ENCODE data around the gene SH3RF3.

Gene SH3RF3

DNA sequence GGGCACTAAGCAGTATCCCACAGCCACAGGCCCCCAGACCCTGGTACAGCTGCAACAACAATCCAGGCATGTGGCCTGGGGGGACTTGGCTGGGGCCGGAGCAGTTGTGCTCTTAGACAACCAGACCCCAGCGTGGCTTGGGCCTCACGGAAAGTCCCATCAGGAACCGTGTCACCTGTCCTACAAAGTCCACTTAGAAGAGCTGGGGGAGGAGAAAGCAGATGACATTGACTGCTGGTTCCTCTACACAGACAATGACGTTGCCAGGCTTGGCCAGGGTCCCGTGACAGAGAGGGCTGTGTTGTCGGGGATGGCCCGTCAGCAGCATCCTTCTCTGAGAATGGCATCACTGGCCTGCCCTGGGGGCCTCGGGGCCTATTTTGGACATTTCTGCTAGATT is 360.3 kb downstream of the SH3RF3 start:
- no peaks in the 10 kb centered on the region for H3K36me3 ChIP-seq (replicated peaks in 1 of 2; ENCODE audit: control insufficient read depth in 2 of 2, insufficient read depth in 2 of 2, low read length in 2 of 2)
- no peak overlapping the region for H3K4me3 ChIP-seq (ENCODE audit: low read length in 2 of 2)
- H3K79me1 ChIP-seq (ENCODE audit: low read depth, low read length), result peaks cover 5% of the 10 kb centered on the region
- H3K27me3 ChIP-seq (ENCODE audit: control insufficient read depth in 3 of 3, insufficient read depth in 3 of 3, low read depth in 1 of 3, low read length in 3 of 3), result peaks cover 0 to 4% (median 0%) of the 10 kb centered on the region in 3 experiments
- H3K4me1 ChIP-seq (ENCODE audit: control insufficient read depth in 2 of 2, insufficient read depth in 1 of 2, low read depth in 1 of 2, low read length in 2 of 2), result no peaks in the 10 kb centered on the region
- H4K8ac ChIP-seq (ENCODE audit: low read depth, low read length), result no peak overlapping the region
- no peak overlapping the region for H2AK5ac ChIP-seq (ENCODE audit: low read depth, low read length)
- no peak overlapping the region for H3K23ac ChIP-seq (ENCODE audit: low read depth, low read length, poor library complexity)
- DNase-seq (ENCODE audit: low spot score), result no peak
- H3K4ac ChIP-seq (ENCODE audit: low read length), result no peak overlapping the region
- no peak overlapping the region for H2BK120ac ChIP-seq (ENCODE audit: low read depth, low read length)
- no peak overlapping the region for H2BK5ac ChIP-seq (ENCODE audit: low read length)
- H3K18ac ChIP-seq (ENCODE audit: low read length), result peak overlapping the region; percentile 13
- no peak overlapping the region for H3K4me2 ChIP-seq (ENCODE audit: insufficient read depth, low read length, poor library complexity, severe bottlenecking)
- H3K27ac ChIP-seq (replicated peaks; ENCODE audit: low read length), result no peak overlapping the region
- H3K14ac ChIP-seq (ENCODE audit: low read length), result no peak overlapping the region
- H2AFZ ChIP-seq (ENCODE audit: low read length), result no peak overlapping the region
- no peak overlapping the region for H3K9ac ChIP-seq (ENCODE audit: low read depth, low read length, poor library complexity)
- no peak overlapping the region for H2BK12ac ChIP-seq (ENCODE audit: low read length)
- H3K9me3 ChIP-seq (replicated peaks in 1 of 2; ENCODE audit: control insufficient read depth in 2 of 2, insufficient read depth in 1 of 2, low read depth in 1 of 2, low read length in 2 of 2), result no peaks in the 10 kb centered on the region
- WGBS, 2 donors (ENCODE audit: extremely low coverage in 2 of 2, insufficient read length in 2 of 2, insufficient replicate concordance in 1 of 2), result no CpG with 5 or more reads among the region's 9 CpGs
- no peak overlapping the region for H2BK15ac ChIP-seq (ENCODE audit: low read length)
- no peak overlapping the region for H4K91ac ChIP-seq (ENCODE audit: low read depth, low read length, poor library complexity)

DNA sequence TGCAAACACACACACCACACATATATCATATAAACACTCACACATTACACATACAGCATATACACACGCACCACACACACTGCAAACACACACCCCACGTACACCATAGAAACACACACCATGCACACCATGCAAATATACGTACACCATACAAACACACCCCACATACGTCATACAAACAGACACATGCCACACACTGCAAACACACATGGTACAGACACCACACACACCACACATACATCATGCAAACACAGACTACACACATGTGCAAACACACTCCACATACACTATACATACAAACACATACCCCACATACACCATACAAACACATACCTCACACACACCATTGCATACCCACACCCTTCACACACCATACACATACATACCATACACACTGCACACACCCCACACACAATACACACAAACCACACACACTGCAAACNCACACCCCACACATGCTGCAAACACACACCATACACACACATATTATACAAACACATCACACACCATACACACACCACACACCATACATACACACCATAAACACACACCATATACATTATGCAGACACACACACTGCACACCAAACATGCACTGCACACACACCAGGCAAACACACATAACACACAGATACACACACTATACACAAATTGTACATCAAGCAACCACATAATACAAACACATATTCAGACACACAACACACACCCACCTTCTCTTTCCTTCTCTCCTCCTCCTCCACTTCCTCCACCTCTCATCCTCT is 364.4 kb downstream of the SH3RF3 start:
- WGBS, 2 donors (ENCODE audit: extremely low coverage in 2 of 2, insufficient read length in 2 of 2, insufficient replicate concordance in 1 of 2), result 100% methylated on average over 2 of the region's 4 CpGs; no CpG with 5 or more reads in 1 of the 2 donors
- no peak overlapping the region for H3K27ac ChIP-seq (replicated peaks; ENCODE audit: low read length)

DNA sequence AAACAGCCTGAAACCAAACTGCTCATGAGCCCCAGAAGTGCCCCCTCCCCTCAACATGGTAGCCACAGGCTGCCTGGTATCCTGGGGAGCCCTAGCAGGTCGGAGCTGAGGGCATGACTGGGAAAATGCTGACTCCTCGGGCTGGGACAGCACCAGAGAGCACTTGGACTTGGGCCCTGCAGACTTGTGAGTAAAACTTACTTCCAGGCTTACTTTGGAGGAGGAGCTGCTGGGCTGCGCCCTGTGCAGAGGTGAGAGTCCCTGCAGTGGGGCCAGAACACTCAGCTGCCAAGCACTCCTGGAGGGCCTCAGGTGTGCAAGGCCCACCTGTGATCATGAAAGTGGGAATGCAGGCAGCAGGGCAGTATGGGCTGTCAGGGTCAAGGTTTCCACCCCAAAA is 365.3 kb downstream of the SH3RF3 start:
- no peak overlapping the region for H3K23ac ChIP-seq (ENCODE audit: low read depth, low read length, poor library complexity)
- no CpG with 5 or more reads among the region's 3 CpGs for WGBS, 2 donors (ENCODE audit: extremely low coverage in 2 of 2, insufficient read length in 2 of 2, insufficient replicate concordance in 1 of 2)

More for the DNA sequence above, 364.4 kb downstream of the SH3RF3 start:
- peak overlapping the region; percentile 1 for H3K23ac ChIP-seq (ENCODE audit: low read depth, low read length, poor library complexity)
- H3K4ac ChIP-seq (ENCODE audit: low read length), result no peak overlapping the region
- H3K9ac ChIP-seq (ENCODE audit: low read depth, low read length, poor library complexity), result no peak overlapping the region
- H2BK120ac ChIP-seq (ENCODE audit: low read depth, low read length), result no peak overlapping the region
- peaks cover 5% of the 10 kb centered on the region for H3K79me1 ChIP-seq (ENCODE audit: low read depth, low read length)
- H3K4me3 ChIP-seq (ENCODE audit: low read length in 2 of 2), result no peak overlapping the region
- H3K14ac ChIP-seq (ENCODE audit: low read length), result no peak overlapping the region
- no peaks in the 10 kb centered on the region for H3K9me3 ChIP-seq (replicated peaks in 1 of 2; ENCODE audit: control insufficient read depth in 2 of 2, insufficient read depth in 1 of 2, low read depth in 1 of 2, low read length in 2 of 2)
- no peaks in the 10 kb centered on the region for H3K27me3 ChIP-seq (ENCODE audit: control insufficient read depth in 3 of 3, insufficient read depth in 3 of 3, low read depth in 1 of 3, low read length in 3 of 3)
- no peak overlapping the region for H3K18ac ChIP-seq (ENCODE audit: low read length)
- H2AK5ac ChIP-seq (ENCODE audit: low read depth, low read length), result no peak overlapping the region
- DNase-seq (ENCODE audit: low spot score), result no peak
- peak overlapping the region; percentile 20 for H4K8ac ChIP-seq (ENCODE audit: low read depth, low read length)
- no peak overlapping the region for H3K4me2 ChIP-seq (ENCODE audit: insufficient read depth, low read length, poor library complexity, severe bottlenecking)
- H2AFZ ChIP-seq (ENCODE audit: low read length), result no peak overlapping the region
- H3K4me1 ChIP-seq (ENCODE audit: control insufficient read depth in 2 of 2, insufficient read depth in 1 of 2, low read depth in 1 of 2, low read length in 2 of 2), result no peaks in the 10 kb centered on the region
- H2BK15ac ChIP-seq (ENCODE audit: low read length), result no peak overlapping the region
- H4K91ac ChIP-seq (ENCODE audit: low read depth, low read length, poor library complexity), result peak overlapping the region; percentile 86
- no peak overlapping the region for H2BK5ac ChIP-seq (ENCODE audit: low read length)
- H2BK12ac ChIP-seq (ENCODE audit: low read length), result no peak overlapping the region
- no peaks in the 10 kb centered on the region for H3K36me3 ChIP-seq (replicated peaks in 1 of 2; ENCODE audit: control insufficient read depth in 2 of 2, insufficient read depth in 2 of 2, low read length in 2 of 2)

DNA sequence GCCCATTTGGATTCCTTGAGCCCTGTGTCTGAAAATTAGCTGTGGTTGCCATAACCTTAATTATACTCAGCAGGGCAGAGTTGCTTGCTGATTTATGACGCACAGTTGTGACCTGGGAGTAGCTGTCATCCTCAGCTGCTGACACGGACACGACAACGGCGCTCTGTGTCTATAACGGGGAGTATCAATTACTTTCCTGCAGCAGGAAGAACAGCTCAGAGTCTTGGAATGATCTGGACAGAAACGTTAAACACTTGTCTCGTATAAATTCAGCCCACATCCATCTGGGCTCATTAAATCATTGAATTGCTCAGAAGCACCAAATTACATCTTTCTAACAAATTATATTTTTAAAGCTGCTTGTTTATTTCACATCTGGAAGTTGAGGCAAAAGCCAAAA is 368.5 kb downstream of the SH3RF3 start:
- peaks cover 5% of the 10 kb centered on the region for H3K79me1 ChIP-seq (ENCODE audit: low read depth, low read length)
- H3K14ac ChIP-seq (ENCODE audit: low read length), result no peak overlapping the region
- no peak overlapping the region for H3K4ac ChIP-seq (ENCODE audit: low read length)
- H3K23ac ChIP-seq (ENCODE audit: low read depth, low read length, poor library complexity), result no peak overlapping the region
- no peaks in the 10 kb centered on the region for H3K36me3 ChIP-seq (replicated peaks in 1 of 2; ENCODE audit: control insufficient read depth in 2 of 2, insufficient read depth in 2 of 2, low read length in 2 of 2)
- no peak for DNase-seq (ENCODE audit: low spot score)
- no peak overlapping the region for H2AK5ac ChIP-seq (ENCODE audit: low read depth, low read length)
- no peak overlapping the region for H2BK12ac ChIP-seq (ENCODE audit: low read length)
- H3K9me3 ChIP-seq (replicated peaks in 1 of 2; ENCODE audit: control insufficient read depth in 2 of 2, insufficient read depth in 1 of 2, low read depth in 1 of 2, low read length in 2 of 2), result no peaks in the 10 kb centered on the region
- H3K27me3 ChIP-seq (ENCODE audit: control insufficient read depth in 3 of 3, insufficient read depth in 3 of 3, low read depth in 1 of 3, low read length in 3 of 3), result no peaks in the 10 kb centered on the region
- H3K4me2 ChIP-seq (ENCODE audit: insufficient read depth, low read length, poor library complexity, severe bottlenecking), result no peak overlapping the region
- H2BK15ac ChIP-seq (ENCODE audit: low read length), result no peak overlapping the region
- H2BK5ac ChIP-seq (ENCODE audit: low read length), result no peak overlapping the region
- H3K9ac ChIP-seq (ENCODE audit: low read depth, low read length, poor library complexity), result no peak overlapping the region
- no peak overlapping the region for H4K8ac ChIP-seq (ENCODE audit: low read depth, low read length)
- WGBS, 2 donors (ENCODE audit: extremely low coverage in 2 of 2, insufficient read length in 2 of 2, insufficient replicate concordance in 1 of 2), result no CpG with 5 or more reads among the region's 8 CpGs
- H2BK120ac ChIP-seq (ENCODE audit: low read depth, low read length), result no peak overlapping the region
- H3K4me3 ChIP-seq (ENCODE audit: low read length in 2 of 2), result no peak overlapping the region
- H2AFZ ChIP-seq (ENCODE audit: low read length), result peak overlapping the region; percentile 18
- no peak overlapping the region for H3K27ac ChIP-seq (replicated peaks; ENCODE audit: low read length)
- H4K91ac ChIP-seq (ENCODE audit: low read depth, low read length, poor library complexity), result no peak overlapping the region
- no peak overlapping the region for H3K18ac ChIP-seq (ENCODE audit: low read length)
- no peaks in the 10 kb centered on the region for H3K4me1 ChIP-seq (ENCODE audit: control insufficient read depth in 2 of 2, insufficient read depth in 1 of 2, low read depth in 1 of 2, low read length in 2 of 2)

More for the DNA sequence above, 365.3 kb downstream of the SH3RF3 start:
- Histone ChIP-seq H3K4ac (ENCODE audit: low read length) (no peak overlapping the region), H4K91ac (ENCODE audit: low read depth, low read length, poor library complexity) (no peak overlapping the region), H3K79me1 (ENCODE audit: low read depth, low read length) (peaks cover 5% of the 10 kb centered on the region), H2BK5ac (ENCODE audit: low read length) (no peak overlapping the region), H2BK15ac (ENCODE audit: low read length) (no peak overlapping the region), H3K18ac (ENCODE audit: low read length) (no peak overlapping the region), H2BK120ac (ENCODE audit: low read depth, low read length) (no peak overlapping the region), H3K36me3 (replicated peaks in 1 of 2; ENCODE audit: control insufficient read depth in 2 of 2, insufficient read depth in 2 of 2, low read length in 2 of 2) (no peaks in the 10 kb centered on the region), H2AFZ (ENCODE audit: low read length) (no peak overlapping the region), H3K14ac (ENCODE audit: low read length) (no peak overlapping the region), H3K27me3 (ENCODE audit: control insufficient read depth in 3 of 3, insufficient read depth in 3 of 3, low read depth in 1 of 3, low read length in 3 of 3) (no peaks in the 10 kb centered on the region), H3K4me3 (ENCODE audit: low read length in 2 of 2) (no peak overlapping the region), H2BK12ac (ENCODE audit: low read length) (no peak overlapping the region), H4K8ac (ENCODE audit: low read depth, low read length) (no peak overlapping the region), H3K9me3 (replicated peaks in 1 of 2; ENCODE audit: control insufficient read depth in 2 of 2, insufficient read depth in 1 of 2, low read depth in 1 of 2, low read length in 2 of 2) (no peaks in the 10 kb centered on the region), H3K4me2 (ENCODE audit: insufficient read depth, low read length, poor library complexity, severe bottlenecking) (no peak overlapping the region), H3K4me1 (ENCODE audit: control insufficient read depth in 2 of 2, insufficient read depth in 1 of 2, low read depth in 1 of 2, low read length in 2 of 2) (no peaks in the 10 kb centered on the region), H2AK5ac (ENCODE audit: low read depth, low read length) (no peak overlapping the region), H3K27ac (replicated peaks; ENCODE audit: low read length) (no peak overlapping the region), H3K9ac (ENCODE audit: low read depth, low read length, poor library complexity) (no peak overlapping the region)
- DNase-seq (ENCODE audit: low spot score), result no peak
